ENCODE data around the gene MUL1. TPM values are rescaled to one million over a fixed set of nuclear protein-coding genes. Genes with fewer than 3 reads are reported as not detected.

The MUL1 gene
- total RNA-seq, 1 experiment from 2014 or later, result 21.9 TPM

DNA sequence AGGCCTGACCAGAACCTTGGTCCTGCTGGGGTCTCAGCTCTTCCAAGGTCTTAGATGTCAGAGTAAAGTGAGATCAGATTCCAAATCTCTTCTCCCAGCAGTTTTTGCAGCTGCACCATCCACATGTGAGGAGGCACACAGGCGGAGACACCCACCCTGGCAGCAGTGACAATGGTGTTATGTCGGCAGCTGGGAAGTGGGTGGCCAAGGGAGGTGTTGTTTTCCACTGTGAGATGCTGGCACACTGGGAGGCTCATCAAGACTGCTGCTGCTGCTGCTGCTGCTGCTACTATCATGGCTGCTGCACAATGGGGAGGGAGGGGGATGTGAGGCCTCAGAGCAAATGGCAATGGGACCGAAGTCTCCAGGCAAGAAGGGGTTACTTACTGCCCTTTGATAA lies 45.6 kb downstream of the MUL1 start:
- POLR2A ChIA-PET, result no interaction called here
- TF ChIP-seq ZNF138 (CRISPR knock-in tag; conservative IDR thresholded peaks at IDR 0.05) (no peak), NR3C1 (CRISPR knock-in tag; conservative IDR thresholded peaks at IDR 0.05; ENCODE audit: low read depth) (no peak), PREB (CRISPR knock-in tag; IDR thresholded peaks at IDR 0.05; ENCODE audit: borderline replicate concordance) (no peak), EMX1 (CRISPR knock-in tag; IDR thresholded peaks at IDR 0.05) (no peak), SMAD3 (CRISPR knock-in tag; IDR thresholded peaks at IDR 0.05; ENCODE audit: borderline replicate concordance) (no peak), IRF2 (CRISPR knock-in tag; IDR thresholded peaks at IDR 0.05; ENCODE audit: borderline replicate concordance, low read depth) (no peak), CREB1 (CRISPR knock-in tag; IDR thresholded peaks at IDR 0.05) (no peak), TP53 (CRISPR knock-in tag; IDR thresholded peaks at IDR 0.05) (no peak), ZNF416 (CRISPR knock-in tag; IDR thresholded peaks at IDR 0.05) (no peak)
- TF ChIP-seq, protein P1, sequence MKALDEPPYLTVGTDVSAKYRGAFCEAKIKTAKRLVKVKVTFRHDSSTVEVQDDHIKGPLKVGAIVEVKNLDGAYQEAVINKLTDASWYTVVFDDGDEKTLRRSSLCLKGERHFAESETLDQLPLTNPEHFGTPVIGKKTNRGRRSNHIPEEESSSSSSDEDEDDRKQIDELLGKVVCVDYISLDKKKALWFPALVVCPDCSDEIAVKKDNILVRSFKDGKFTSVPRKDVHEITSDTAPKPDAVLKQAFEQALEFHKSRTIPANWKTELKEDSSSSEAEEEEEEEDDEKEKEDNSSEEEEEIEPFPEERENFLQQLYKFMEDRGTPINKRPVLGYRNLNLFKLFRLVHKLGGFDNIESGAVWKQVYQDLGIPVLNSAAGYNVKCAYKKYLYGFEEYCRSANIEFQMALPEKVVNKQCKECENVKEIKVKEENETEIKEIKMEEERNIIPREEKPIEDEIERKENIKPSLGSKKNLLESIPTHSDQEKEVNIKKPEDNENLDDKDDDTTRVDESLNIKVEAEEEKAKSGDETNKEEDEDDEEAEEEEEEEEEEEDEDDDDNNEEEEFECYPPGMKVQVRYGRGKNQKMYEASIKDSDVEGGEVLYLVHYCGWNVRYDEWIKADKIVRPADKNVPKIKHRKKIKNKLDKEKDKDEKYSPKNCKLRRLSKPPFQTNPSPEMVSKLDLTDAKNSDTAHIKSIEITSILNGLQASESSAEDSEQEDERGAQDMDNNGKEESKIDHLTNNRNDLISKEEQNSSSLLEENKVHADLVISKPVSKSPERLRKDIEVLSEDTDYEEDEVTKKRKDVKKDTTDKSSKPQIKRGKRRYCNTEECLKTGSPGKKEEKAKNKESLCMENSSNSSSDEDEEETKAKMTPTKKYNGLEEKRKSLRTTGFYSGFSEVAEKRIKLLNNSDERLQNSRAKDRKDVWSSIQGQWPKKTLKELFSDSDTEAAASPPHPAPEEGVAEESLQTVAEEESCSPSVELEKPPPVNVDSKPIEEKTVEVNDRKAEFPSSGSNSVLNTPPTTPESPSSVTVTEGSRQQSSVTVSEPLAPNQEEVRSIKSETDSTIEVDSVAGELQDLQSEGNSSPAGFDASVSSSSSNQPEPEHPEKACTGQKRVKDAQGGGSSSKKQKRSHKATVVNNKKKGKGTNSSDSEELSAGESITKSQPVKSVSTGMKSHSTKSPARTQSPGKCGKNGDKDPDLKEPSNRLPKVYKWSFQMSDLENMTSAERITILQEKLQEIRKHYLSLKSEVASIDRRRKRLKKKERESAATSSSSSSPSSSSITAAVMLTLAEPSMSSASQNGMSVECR (CRISPR knock-in tag; IDR thresholded peaks at IDR 0.05; ENCODE audit: borderline replicate concordance), result no peak

DNA sequence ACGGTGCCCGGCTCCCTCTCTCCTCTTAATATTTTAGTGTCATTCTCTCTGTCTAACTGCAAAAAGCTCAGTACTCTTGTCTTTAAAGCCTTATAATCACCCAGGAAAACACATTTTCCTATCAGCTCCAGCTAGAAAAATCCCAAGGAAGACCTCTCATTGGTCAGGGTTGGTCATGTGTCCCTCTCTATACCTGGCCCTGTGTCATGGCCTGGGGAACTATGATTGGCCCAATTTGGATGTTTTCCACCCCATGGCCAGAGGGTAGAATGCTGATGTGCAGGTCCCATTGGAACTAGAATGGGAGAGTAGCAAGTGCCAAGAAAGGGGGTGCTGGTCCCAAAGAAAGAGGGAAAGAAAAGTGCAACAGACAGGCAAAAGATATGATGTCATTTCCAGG lies 49.2 kb downstream of the MUL1 start:
- peaks cover 5% of the 10 kb centered on the region for H3K9me3 Mint-ChIP-seq
- no peaks in the 10 kb centered on the region for H3K4me1 Mint-ChIP-seq
- H3K27me3 Mint-ChIP-seq (ENCODE audit: low read depth), result peaks cover 32% of the 10 kb centered on the region
- no peak overlapping the region for H3K27ac Mint-ChIP-seq
- no peaks in the 10 kb centered on the region for H3K36me3 Mint-ChIP-seq
- H3K4me3 Mint-ChIP-seq, result no peak overlapping the region
- ATAC-seq (peak; percentile 18; the same call in 1 of the 2 replicates), DNase-seq (ENCODE audit: low spot score) (no peak)
- CTCF ChIA-PET, result interaction anchor here (1.2 kb wide), 1 partner anchor 537 kb away, joined by 3 read pairs; no protein-coding TSS in a partner anchor
- POLR2A ChIA-PET, result interaction anchor here (0.6 kb wide), 1 partner anchor 61 kb away, joined by 5 read pairs; no protein-coding TSS in a partner anchor
- TF ChIP-seq NFYB (CRISPR knock-in tag; conservative IDR thresholded peaks at IDR 0.05; ENCODE audit: low read depth) (0 out of 2 replicates have a peak, but pooled peaks have one; percentile 18), USF1 (CRISPR knock-in tag; IDR thresholded peaks at IDR 0.05) (peak; percentile 31; the same call in 1 of the 2 replicates), RELA (CRISPR knock-in tag; IDR thresholded peaks at IDR 0.05; ENCODE audit: borderline replicate concordance) (no peak), HMGXB4 (CRISPR knock-in tag; IDR thresholded peaks at IDR 0.05) (no peak), NR3C1 (CRISPR knock-in tag; conservative IDR thresholded peaks at IDR 0.05; ENCODE audit: low read depth) (no peak), USF2 (CRISPR knock-in tag; IDR thresholded peaks at IDR 0.05) (peak; percentile 54; the same call in 1 of the 2 replicates)
- TF ChIP-seq, protein P2, sequence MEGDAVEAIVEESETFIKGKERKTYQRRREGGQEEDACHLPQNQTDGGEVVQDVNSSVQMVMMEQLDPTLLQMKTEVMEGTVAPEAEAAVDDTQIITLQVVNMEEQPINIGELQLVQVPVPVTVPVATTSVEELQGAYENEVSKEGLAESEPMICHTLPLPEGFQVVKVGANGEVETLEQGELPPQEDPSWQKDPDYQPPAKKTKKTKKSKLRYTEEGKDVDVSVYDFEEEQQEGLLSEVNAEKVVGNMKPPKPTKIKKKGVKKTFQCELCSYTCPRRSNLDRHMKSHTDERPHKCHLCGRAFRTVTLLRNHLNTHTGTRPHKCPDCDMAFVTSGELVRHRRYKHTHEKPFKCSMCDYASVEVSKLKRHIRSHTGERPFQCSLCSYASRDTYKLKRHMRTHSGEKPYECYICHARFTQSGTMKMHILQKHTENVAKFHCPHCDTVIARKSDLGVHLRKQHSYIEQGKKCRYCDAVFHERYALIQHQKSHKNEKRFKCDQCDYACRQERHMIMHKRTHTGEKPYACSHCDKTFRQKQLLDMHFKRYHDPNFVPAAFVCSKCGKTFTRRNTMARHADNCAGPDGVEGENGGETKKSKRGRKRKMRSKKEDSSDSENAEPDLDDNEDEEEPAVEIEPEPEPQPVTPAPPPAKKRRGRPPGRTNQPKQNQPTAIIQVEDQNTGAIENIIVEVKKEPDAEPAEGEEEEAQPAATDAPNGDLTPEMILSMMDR (IDR thresholded peaks at IDR 0.05), result no peak
- TF ChIP-seq, protein P3, sequence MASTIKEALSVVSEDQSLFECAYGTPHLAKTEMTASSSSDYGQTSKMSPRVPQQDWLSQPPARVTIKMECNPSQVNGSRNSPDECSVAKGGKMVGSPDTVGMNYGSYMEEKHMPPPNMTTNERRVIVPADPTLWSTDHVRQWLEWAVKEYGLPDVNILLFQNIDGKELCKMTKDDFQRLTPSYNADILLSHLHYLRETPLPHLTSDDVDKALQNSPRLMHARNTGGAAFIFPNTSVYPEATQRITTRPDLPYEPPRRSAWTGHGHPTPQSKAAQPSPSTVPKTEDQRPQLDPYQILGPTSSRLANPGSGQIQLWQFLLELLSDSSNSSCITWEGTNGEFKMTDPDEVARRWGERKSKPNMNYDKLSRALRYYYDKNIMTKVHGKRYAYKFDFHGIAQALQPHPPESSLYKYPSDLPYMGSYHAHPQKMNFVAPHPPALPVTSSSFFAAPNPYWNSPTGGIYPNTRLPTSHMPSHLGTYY (CRISPR knock-in tag; IDR thresholded peaks at IDR 0.05), result no peak
- TF ChIP-seq, protein P4, sequence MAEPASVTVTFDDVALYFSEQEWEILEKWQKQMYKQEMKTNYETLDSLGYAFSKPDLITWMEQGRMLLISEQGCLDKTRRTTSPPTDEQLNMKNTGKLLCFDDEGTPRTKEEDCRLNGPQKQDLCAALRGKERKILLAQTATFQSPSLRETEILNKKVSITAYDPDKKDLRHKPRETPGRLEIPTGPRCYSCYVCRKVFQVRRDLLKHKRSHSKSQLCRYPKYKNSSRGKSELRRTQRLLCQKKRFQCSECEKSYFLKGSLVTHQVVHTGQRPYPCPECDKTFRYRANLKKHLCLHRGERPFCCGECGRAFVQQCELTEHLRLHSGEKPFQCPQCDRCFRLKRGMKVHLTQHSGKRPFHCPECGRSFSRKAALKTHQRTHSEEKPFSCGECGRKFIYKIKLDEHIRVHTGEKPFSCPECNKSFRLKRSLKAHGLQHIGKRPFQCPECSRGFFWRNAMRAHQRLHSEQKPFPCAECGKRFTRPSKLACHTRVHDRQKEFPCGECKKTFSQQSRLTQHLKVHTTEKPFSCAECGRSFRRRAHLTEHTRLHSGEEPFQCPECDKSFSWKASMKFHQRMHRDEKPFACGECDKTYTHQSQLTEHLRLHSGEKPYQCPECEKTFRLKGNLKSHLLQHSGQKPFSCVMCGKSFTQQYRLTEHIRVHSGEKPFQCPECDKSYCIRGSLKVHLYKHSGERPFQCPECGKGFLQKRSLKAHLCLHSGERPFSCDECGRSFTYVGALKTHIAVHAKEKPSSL (CRISPR knock-in tag; conservative IDR thresholded peaks at IDR 0.05), result no peak
- TF ChIP-seq, protein P5, sequence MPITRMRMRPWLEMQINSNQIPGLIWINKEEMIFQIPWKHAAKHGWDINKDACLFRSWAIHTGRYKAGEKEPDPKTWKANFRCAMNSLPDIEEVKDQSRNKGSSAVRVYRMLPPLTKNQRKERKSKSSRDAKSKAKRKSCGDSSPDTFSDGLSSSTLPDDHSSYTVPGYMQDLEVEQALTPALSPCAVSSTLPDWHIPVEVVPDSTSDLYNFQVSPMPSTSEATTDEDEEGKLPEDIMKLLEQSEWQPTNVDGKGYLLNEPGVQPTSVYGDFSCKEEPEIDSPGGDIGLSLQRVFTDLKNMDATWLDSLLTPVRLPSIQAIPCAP (CRISPR knock-in tag; IDR thresholded peaks at IDR 0.05), result no peak

More for the DNA sequence above, 45.6 kb downstream of the MUL1 start:
- H3K27me3 Mint-ChIP-seq (ENCODE audit: low read depth), result peaks cover 34% of the 10 kb centered on the region
- H3K4me3 Mint-ChIP-seq, result no peak overlapping the region
- no peaks in the 10 kb centered on the region for H3K36me3 Mint-ChIP-seq
- CTCF ChIA-PET, result interaction anchor here (1.2 kb wide), 1 partner anchor 100 kb away, joined by 3 read pairs; no protein-coding TSS in a partner anchor
- no peak for DNase-seq (ENCODE audit: low spot score)
- ATAC-seq, result no peak
- H3K27ac Mint-ChIP-seq, result no peak overlapping the region
- no peaks in the 10 kb centered on the region for H3K4me1 Mint-ChIP-seq
- H3K9me3 Mint-ChIP-seq, result peaks cover 5% of the 10 kb centered on the region

All from WTC11 (cell line).